Measurements from ENCODE around the gene SLC9A9.

Gene SLC9A9

DNA sequence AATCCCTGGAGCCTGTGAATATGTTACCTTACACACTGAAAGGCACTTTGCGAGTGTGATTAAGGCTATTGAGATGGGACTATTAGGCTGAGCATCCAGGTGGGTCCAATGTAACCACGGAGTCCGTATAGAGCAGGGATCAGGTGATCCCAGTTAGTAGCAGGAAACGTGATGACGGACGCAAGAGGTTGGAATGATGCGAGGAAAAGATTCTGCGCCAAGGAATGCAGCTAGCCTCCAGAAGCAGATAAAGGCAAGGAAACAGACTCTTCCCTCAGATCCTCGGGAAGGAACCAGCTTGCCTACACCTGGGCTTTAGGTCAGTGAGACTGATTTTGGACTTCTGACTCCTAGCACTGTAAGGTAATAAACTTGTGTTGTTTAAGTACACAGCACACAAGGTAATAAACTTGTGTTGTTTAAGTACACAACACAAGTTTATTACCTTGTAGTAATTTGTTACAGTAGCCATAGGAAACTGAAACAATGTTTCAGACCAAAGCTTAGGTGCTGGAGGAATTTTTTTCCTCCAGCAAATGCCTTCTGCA is 603.7 kb downstream of the SLC9A9 start:
- DNase-seq (ENCODE audit: low spot score): no peak

DNA sequence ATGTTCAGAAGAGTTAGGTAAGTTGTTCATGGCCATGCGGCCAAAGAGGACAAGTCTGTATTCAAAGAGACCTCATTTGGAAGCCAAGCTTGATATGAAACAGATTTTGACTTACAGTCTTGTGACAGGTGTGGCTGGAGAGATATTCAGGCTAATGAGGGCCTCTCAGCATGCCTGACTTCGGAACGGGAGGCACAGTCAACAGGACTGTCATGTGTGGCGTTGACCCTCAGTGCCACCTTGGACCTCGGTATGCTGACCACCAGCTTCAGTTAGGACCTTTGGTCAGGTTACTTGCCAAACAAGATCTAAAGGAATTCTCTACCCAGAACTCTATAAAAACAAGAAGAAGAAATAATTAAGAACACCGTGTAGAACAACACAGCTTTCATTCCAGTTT is 604.6 kb downstream of the SLC9A9 start:
- no peak for DNase-seq (ENCODE audit: low spot score)

DNA sequence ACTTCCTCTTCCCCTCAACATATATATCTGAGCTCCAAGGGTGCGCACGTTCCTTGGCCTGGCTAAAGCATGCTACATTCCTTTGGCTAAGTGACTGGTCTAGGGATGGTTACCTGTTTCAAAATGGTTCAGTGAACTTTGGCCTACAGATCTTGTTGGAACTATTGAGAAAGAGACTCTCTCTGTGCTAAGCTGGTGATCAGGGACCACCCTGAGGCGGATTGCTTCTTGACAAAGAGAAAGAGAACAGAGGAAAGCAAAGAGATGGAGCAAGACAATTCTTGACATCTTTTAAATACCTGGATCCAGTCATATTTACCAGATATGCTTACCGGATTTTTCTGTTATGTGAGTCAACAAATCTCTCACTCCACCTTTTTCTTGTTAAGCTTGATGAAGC is 605.6 kb downstream of the SLC9A9 start:
- DNase-seq (ENCODE audit: low spot score): no peak

DNA sequence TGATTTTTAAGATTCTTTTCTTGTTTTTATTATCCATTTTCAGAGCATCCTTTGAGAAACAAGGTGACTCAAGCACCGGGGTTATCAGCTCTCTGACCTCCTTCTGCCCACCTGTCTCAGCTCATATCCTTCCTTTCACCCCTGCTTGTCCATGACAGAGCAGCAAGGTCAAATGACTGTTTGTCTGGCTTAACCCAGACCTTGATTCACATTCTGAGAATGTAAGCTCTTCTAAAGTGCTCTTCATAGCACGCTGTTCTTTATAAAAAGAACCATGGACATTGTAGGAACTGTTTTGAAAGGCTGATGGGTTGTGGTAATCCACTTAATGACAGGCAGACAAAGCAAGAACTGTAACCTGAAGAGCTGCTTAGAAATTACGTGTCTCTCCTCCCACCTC is 606.2 kb downstream of the SLC9A9 start:
- no peak for DNase-seq (ENCODE audit: low spot score)

DNA sequence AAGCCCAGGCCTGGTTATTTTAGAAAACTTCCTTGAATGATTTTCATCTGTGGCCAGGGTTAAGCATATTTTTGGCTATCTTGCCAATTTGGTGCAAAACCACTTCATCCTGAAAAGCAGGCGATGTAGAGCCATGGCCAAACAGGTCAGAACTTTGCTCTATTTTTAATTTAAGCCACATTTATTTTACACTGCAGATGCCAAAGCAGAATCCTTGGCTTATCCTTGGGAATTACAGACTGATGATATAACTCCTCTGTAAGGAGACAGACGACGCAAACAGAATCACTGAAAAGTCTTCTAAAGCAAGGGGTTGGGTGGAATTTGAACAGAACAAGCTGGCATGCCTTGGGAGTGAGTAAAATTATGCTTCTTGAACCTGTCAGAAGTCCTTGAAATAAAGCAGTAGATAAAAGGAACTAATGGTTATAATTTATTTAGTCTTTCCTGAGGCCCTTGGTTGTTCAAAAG is 606.8 kb downstream of the SLC9A9 start:
- no peak for DNase-seq (ENCODE audit: low spot score)

DNA sequence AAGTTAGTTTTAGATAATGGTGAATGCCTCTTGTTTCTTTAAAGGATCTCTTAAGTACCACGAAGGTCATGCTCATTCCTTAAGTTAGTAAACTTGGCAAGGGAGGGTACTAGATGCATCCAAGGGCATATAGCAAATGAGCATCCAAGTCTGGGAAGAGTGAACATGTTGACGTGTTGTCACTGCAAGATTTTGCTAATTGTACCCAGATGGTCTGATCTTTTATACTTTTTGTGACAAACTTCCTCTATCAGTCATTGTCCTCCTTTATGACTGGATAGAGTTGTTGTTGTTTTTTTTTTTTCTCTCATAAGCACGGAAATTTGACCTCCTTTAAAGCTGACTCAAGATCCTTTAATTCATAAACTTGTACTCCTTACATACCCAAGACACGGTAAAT is 607.4 kb downstream of the SLC9A9 start:
- DNase-seq (ENCODE audit: low spot score): no peak

DNA sequence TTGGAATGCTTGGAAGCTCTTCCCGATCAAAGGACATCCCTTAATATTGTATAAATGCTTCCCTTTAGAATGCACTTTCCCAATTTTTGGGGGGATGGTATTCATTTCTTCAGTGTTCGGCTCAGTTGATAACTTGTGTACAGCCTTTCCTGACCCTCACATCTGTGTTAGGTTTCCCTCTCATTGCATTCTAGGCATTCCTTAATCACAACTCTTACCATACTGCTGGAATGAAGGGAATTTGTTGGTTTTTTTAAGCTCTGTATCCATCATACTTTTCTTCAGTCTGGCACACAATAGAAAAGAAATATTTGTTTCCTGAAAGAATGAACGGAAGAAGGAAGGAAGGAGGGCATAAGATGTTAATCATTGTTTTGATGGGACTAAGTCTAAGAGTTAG is 609.2 kb downstream of the SLC9A9 start:
- no peak for DNase-seq (ENCODE audit: low spot score)

DNA sequence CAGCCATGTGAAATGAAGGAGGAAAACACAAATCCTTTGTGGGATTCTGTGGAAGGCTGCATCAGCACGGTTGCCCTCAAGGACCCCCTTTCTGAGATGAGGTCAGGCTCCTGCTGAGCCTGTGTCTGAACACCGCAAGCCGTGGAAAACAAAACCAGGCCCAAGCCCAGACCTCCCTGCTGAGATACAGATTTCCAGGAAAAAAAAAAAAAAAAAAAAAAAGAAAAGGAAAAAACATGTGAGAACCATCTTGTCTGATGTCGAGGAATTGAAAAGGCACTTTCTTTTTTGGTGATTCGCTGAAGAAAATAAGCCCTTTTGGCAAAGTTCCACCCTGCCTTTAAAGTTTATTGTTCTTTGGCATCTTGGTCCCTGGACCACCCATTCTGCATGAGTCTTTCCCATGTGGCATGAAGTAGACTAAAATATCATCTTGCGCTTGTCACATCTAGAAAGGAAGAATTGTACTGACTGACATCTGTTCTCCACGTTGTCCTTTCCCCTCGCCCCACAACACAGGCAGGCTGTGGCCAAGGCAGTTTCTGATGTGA is 611.1 kb downstream of the SLC9A9 start:
- DNase-seq (ENCODE audit: low spot score): no peak

DNA sequence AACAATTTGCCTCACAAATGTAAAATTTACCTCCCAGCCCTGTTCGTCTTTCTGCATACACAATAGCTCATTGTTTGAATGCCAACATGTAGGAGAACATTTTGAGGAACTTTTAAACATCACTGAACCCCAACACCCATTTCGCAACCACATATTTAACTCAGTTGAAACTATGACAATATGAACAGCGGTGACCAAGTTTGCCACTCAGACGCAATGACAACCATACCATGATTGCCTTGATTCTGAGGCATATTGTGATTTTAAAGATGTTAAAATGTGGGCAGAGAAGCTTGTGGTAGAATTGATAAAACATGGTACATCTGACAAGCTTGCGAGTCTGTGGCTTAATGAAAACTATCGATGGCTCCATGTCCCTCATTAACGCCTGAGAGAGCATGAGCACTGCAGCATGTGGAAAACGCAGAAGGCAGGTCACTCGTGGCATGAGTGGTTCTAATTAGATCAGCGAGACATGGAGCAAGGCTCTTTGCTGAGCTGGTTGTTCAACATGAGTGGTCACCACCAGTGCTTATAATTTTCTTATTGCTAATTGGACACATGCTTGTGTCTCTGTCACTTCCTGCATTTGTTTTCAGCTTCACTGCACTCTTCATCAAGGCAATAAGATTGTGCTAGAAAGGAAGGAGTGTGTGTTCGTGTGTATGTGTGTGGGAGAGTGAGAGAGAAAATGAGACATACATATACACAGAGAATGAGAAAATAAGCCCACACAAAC is 611.9 kb downstream of the SLC9A9 start:
- DNase-seq (ENCODE audit: low spot score): no peak

DNA sequence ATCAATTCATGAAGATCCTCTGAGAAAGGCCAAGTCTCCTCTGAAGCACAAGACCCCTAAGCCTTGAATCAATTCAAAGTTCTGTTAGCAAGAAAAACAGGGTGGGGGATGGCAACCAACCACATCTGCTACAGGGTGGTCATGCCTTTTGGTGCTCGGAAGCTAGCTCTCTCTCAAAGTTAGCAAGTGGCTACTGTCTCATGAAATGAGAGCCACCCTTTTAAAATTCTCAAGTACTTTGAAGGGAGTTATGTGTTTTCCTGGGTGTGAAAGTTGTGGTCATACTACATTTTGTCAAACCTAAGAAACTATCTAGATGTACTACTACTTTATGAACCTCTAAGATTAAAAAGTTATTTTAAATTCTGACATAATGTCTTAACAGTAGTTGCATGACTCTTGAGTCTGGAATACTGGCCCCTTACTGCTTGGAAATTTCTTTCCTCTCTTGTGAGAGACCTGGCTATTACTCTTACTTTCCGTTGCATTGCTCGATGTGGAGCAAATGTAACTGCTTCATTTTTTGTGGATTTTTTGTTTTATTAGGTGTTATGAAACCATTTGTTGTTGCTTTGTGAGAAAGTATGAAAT is 612.6 kb downstream of the SLC9A9 start:
- no peak for DNase-seq (ENCODE audit: low spot score)

DNA sequence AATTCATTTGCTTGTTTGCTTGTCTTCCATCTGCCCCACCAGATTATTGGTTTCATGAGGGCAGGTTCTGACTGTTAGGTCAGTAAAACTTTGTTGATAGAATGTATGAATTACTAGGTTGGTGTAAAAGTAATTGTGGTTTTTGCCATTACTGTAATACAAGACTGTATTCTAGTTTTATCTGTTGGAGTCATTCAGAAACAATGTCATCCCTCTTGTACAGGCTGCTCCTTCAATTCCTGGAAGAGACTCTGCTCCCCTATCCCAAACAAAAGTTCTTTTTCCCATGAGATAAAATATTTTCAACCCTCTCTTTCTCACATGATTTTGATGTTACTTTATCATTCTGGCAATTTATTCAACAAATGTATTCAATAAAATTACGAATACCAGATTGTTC is 613.7 kb downstream of the SLC9A9 start:
- DNase-seq (ENCODE audit: low spot score): no peak

DNA sequence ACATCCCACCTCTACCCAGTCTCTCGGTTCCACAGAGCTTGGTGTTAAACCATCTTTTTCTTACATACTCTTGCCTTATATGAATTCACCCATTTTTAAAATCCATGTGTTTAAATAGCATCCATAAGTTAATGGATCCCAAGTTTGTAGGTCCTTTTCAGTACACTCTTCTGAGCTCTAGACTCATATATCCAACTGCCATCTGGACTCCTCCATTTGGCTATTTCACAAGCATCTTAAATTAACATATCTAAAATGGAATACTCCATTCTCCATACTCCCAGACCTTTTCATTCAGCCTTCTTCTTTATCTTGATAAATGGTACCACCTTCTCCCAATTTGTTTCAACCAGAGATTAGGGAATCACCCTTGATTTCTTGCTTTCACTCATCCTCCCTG is 615.3 kb downstream of the SLC9A9 start:
- no peak for DNase-seq (ENCODE audit: low spot score)

DNA sequence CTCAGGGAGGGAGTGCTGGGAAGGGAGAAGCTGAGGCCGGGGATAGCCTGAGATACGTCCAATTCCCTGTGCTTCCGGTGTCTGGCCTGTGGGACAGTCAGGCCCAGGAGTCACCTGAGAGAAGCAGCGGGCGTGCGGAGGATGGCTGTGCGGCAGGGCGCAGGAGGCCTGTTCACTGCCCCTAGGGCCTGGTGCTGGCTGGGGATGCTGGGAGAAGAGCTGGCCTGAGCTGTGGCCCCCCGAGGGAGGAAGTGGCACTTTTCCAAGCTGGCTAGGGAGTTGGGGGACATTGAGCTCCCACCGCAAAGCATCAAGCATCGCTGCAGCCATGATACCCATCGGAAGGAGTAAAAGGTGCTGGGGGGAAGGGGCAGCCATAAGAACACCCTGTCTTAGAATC is 619.9 kb downstream of the SLC9A9 start:
- DNase-seq (ENCODE audit: low spot score): no peak

DNA sequence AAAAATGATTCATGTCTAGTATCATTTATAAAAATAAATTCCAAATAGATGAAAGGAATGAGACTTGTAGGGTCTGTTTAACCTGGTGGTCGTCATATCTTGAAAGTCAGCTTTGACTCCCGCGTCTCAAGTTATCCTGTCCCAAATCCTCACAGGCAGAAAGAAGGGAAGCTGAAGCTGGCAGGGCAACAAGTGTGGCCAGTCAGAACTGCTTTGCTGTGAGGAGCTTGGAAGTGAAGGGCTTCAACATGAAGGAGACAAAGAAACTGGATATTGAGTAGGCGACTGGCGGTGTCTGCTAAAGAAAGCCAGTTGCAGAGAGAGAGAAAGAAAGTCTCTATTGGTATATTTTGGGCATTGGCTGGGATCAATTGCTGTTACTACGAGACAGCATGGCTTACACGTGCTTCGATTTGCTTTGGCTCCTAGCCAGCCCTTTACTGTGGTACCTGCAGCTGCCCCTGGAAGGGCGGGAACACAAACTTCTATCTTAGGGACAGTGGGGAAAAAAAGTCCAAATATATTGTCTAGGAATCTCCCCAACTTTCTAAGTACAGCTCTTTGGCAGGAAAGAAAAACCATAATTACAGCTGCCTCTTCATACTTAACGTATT is 621.5 kb downstream of the SLC9A9 start:
- no peak for DNase-seq (ENCODE audit: low spot score)

DNA sequence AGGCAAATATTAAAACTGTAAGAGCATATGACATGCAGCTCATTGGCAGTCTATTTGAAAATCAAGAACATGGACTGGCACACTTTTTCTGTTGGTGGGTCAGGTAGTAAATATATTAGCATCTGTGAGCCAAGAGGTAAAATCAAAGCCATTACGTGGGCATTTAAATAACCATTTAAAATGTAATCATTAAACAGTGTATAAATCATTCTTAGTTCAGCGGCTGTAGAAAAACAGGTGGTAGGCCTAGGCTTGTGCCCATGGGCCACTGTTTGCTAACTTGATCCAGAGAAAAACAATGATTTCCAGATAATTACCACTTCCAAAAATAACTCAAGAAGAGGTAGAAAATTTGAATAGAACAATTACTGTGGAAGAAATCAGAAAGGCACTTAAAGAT is 623.6 kb downstream of the SLC9A9 start:
- DNase-seq (ENCODE audit: low spot score): no peak

DNA sequence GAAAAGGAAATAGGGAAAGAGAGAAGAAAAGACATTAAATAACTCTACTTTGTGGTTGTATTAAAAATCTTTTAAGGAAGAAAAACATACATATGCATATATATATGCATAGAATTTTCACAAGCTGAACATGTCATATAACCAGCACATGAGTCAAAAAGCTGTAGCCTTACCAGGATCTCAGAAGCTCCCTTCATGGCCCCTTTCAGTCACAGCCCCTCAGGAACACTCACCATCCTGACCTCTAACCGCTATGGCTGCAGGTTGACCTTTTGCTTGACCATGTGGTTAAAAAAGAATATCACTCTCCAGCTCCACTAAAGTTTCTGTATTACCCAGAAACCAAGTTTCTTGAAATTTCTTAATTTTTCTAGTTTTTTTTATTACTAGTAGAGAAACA is 625.3 kb downstream of the SLC9A9 start:
- DNase-seq (ENCODE audit: low spot score): no peak

DNA sequence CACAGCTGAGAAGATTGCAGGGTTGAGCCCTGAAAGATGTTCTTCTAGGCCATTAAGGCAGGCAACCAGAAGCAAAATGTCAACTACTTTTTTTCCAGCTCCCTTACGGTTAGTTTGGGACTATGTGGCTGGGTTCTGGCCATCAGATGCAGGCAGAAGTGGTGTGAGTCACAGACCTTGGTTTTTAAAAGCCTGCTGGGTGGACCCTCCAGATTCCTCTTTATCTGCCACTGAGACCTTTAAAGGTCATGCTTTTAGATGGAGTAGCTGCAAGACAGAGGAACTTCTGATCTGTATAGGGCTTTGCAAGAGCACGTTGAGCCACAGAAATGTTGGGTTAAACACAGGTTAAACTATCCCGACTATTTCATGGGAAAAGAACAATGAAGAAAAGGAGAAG is 625.8 kb downstream of the SLC9A9 start:
- DNase-seq (ENCODE audit: low spot score): no peak

DNA sequence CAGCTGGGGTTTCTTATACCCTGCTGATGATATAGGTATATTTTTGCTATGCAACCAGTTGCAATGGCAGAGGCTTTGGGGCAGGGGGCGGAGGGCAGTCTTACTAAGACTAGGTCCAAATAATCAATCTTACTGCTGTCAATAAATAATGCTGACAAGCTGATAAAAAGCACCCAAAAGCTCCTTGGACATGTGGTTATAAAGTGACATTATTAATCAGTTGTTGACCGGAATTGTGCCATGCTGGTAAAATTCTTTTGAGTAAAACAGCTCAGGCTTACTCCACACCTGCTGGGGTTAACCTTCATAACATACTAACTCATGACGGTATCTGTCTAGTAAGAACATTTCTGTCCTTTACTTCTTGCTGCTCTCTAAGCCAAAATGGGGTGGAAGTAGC is 626.8 kb downstream of the SLC9A9 start:
- DNase-seq (ENCODE audit: low spot score): no peak

DNA sequence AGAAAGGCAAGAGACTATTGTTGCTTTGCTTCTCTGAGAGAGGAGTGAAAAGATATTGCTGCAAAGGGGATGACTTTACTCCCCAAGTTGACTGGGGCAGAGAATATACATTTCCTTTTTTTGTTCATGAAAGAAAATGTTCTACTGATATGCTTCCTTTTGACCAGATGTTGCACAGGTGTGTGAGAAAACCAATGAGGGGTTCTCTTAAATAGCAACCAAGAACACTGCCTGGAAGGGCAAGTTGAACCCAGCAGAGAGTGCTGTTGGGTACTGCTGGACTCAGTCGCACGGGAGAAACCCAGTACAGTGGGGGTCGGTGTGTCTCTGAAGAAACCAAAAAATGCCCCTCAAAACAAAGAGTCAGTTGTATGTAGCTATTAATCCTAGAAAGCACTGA is 627.5 kb downstream of the SLC9A9 start:
- DNase-seq (ENCODE audit: low spot score): no peak

DNA sequence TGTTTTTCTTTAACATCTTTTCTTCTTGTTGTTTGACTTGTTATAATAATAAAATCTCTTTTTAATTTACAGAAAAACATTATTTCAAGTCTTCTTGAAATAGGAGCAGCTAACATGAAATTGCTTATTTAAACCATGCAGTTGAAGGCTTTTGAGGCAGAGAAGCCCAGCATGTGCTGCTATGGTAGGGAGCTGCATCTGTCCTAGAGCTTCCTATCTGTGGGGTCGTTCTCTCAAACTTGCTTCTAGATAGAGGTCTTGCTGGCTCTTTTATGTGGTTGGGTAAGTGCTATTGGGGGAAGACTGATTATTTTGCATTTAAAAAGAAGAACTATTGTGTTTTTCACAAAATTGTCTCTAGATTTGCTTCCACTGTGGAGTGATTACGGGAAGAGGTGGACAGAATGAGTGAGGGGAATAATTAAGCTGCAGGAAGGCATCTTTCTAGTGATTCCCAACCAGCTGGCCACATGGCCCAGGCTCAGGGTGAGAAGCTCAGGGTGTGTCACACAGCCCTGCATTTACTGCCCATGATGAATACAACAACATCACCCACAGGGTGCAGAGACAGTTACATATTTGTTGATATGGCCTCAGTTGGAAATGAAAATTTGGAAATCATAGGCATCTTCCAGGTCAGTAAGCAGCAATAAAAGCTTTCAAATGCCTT is 630.0 kb downstream of the SLC9A9 start:
- no peak for DNase-seq (ENCODE audit: low spot score)

DNA sequence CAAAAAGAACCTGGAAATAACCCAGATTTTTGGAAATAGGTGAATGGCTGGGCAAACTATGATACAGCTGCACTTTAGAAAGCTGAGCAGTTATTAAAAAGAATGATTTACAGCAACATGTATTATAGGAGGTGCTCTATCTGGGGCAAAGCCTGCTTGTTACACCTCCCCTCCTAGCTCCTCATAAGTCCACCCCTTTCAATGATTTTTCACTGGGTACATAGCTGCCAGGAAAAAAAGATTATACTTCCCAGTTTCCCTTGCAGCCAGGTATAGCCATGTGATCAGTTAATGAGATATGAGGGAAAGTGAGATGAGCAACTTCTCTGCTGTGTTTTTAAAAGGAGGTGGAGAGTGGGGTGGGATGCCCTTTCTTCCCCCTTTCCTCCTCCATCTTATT is 631.0 kb downstream of the SLC9A9 start:
- no peak for DNase-seq (ENCODE audit: low spot score)

DNA sequence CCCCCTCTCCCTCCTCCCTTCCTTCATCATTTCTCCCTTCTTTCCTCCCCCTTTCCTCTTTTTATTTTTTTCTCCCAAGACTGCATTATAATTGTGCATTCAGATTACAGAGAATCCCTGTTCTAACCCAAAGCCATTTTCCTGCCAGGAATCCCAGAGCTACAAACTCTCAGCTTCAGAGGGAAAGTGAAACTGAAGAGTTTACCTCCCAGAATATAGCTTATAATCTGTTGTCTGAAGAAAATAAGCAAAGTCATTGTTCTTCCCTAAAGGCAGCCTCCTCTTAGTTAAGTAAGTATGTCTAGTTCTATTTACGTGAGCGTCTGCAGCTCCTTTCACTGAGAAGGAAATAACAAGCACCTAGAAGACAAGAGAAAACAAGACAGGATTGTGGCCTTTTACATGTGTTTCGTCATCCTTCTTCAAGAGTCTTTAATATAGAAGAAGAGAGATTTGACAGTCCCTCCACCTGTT is 631.5 kb downstream of the SLC9A9 start:
- no peak for DNase-seq (ENCODE audit: low spot score)

All from HuH-7.5 (cell line).